K562 (cell line): ENCODE results near the gene GPR85. TPM values are rescaled to one million over a fixed set of nuclear protein-coding genes. Genes with fewer than 3 reads are reported as not detected.

ENCODE experiments used
- ARID3A ChIP-seq: IDR thresholded peaks from 2 replicates; pipeline ENCODE4 v1.6.1; 2012; ENCODE audit warnings: low read depth, low read length, improper control_type of control experiment, borderline replicate concordance
- BDP1 ChIP-seq: IDR thresholded peaks from 3 replicates; pipeline ENCODE4 v1.6.1; 2011; ENCODE audit not compliant: insufficient read length, insufficient read depth
- GABPB1 ChIP-seq: sonication (generic); formaldehyde crosslinking; IDR thresholded peaks from 2 replicates; pipeline ENCODE4 v1.8.0; 2022; ENCODE audit warnings: mild to moderate bottlenecking, missing genetic modification reagents
- GABPB2 ChIP-seq: fragments of 250-450 bp; sonication (Bioruptor Pico); conservative IDR thresholded peaks from 2 replicates; pipeline ENCODE4 v1.5.1; 2021; ENCODE audit warnings: mild to moderate bottlenecking
- PTBP1 ChIP-seq: fragments of 200-400 bp; formaldehyde crosslinking; IDR thresholded peaks from 2 replicates; pipeline ENCODE4 v1.6.1; 2017; ENCODE audit warnings: low read depth, low read length
- RFX7 ChIP-seq: fragments of 250-450 bp; sonication (Bioruptor Pico); IDR thresholded peaks from 2 replicates; pipeline ENCODE4 v1.5.1; 2021; ENCODE audit warnings: mild to moderate bottlenecking
- ZNF174 ChIP-seq: fragments of 250-450 bp; sonication (Bioruptor Pico); IDR thresholded peaks from 2 replicates; pipeline ENCODE4 v1.4.0; 2020; ENCODE audit warnings: mild to moderate bottlenecking
- ZNF766 ChIP-seq: fragments of 200-800 bp; sonication (Bioruptor generic); conservative IDR thresholded peaks from 2 replicates; pipeline ENCODE4 v1.6.1; 2016; ENCODE audit warnings: missing genetic modification characterization, missing compliant biosample characterization
- ZNF780A ChIP-seq: fragments of 250-450 bp; sonication (Bioruptor Pico); IDR thresholded peaks from 2 replicates; pipeline ENCODE4 v1.5.0; 2021; ENCODE audit warnings: mild to moderate bottlenecking
- ZNF785 ChIP-seq: fragments of 250-450 bp; sonication (Bioruptor Pico); IDR thresholded peaks from 2 replicates; pipeline ENCODE4 v1.4.0; 2020; ENCODE audit warnings: mild to moderate bottlenecking
- ZNF79 ChIP-seq: fragments of 250-450 bp; sonication (Bioruptor Pico); IDR thresholded peaks from 2 replicates; pipeline ENCODE4 v1.4.0; 2020; ENCODE audit warnings: low read depth, mild to moderate bottlenecking, moderate library complexity
- polyA plus RNA-seq, 8 experiments: library from polyadenylated mRNA; depleted of rRNA in 4 of 8; stranded (reverse) in 5 of 8; unstranded in 3 of 8; fragments of >200 nt; fragmentation: Nextera tagmentation in 2 of 8; fragmentation: Illumina TruSeq in 1 of 8; extraction: Ambion mirVana in 2 of 8; extraction: Trizol in 1 of 8; gene quantifications; 2 replicates each; pipeline versions ENCODE4 v1.2.1 to v1.2.3, GENCODE V29; 2011 to 2014; ENCODE audit warnings: inconsistent platforms in 1 of 8, missing spikeins in 1 of 8
- total RNA-seq, 7 experiments: library from RNA; depleted of rRNA in 6 of 7; stranded (reverse); fragments of >200 nt in 6 of 7; fragmentation: Illumina TruSeq in 2 of 7; extraction: Trizol in 2 of 7; gene quantifications; 2 replicates each; pipeline versions ENCODE4 v1.2.1 to v1.2.3, GENCODE V29; 2011 to 2021; ENCODE audit warnings: low replicate concordance in 1 of 7
- TF ChIP-seq, protein P1 (sequence below): fragments of 450-650 bp; IDR thresholded peaks from 2 replicates; pipeline ENCODE4 v1.6.1; 2016; ENCODE audit warnings: borderline replicate concordance
- TF ChIP-seq, protein P2 (sequence below): sonication (generic); formaldehyde crosslinking; IDR thresholded peaks from 2 replicates; pipeline ENCODE4 v1.8.0; 2022; ENCODE audit warnings: missing genetic modification reagents, mild to moderate bottlenecking, borderline replicate concordance
- TF ChIP-seq, protein P3 (sequence below): sonication (generic); formaldehyde crosslinking; IDR thresholded peaks from 2 replicates; pipeline ENCODE4 v1.8.0; 2023; ENCODE audit warnings: missing genetic modification reagents, mild to moderate bottlenecking, borderline replicate concordance
- TF ChIP-seq, protein P4 (sequence below): fragments of 450-650 bp; IDR thresholded peaks from 2 replicates; pipeline ENCODE4 v1.6.1; 2016; ENCODE audit warnings: mild to moderate bottlenecking

Gene GPR85
- total and polyA plus RNA-seq, 9 of the 15 experiments (the other 6 are each of a cell fraction or from before 2014, with no cell fraction given): 2.9 to 18.2 (median 4.0) TPM

GRCh38 chr7:113085781-113086390 is 741 bp downstream of the GPR85 start (continued):
- TF ChIP-seq ZNF785 (CRISPR knock-in tag): no peak
- TF ChIP-seq, protein P1, sequence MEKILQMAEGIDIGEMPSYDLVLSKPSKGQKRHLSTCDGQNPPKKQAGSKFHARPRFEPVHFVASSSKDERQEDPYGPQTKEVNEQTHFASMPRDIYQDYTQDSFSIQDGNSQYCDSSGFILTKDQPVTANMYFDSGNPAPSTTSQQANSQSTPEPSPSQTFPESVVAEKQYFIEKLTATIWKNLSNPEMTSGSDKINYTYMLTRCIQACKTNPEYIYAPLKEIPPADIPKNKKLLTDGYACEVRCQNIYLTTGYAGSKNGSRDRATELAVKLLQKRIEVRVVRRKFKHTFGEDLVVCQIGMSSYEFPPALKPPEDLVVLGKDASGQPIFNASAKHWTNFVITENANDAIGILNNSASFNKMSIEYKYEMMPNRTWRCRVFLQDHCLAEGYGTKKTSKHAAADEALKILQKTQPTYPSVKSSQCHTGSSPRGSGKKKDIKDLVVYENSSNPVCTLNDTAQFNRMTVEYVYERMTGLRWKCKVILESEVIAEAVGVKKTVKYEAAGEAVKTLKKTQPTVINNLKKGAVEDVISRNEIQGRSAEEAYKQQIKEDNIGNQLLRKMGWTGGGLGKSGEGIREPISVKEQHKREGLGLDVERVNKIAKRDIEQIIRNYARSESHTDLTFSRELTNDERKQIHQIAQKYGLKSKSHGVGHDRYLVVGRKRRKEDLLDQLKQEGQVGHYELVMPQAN: no peak
- no peak; the same call in 1 of the 2 replicates for TF ChIP-seq GABPB1 (CRISPR knock-in tag)
- TF ChIP-seq, protein P2, sequence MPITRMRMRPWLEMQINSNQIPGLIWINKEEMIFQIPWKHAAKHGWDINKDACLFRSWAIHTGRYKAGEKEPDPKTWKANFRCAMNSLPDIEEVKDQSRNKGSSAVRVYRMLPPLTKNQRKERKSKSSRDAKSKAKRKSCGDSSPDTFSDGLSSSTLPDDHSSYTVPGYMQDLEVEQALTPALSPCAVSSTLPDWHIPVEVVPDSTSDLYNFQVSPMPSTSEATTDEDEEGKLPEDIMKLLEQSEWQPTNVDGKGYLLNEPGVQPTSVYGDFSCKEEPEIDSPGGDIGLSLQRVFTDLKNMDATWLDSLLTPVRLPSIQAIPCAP (CRISPR knock-in tag): no peak
- TF ChIP-seq PTBP1: no peak
- no peak for TF ChIP-seq ARID3A
- no peak for TF ChIP-seq GABPB2
- TF ChIP-seq RFX7 (CRISPR knock-in tag): no peak
- no peak for TF ChIP-seq ZNF766 (CRISPR knock-in tag)
- no peak for TF ChIP-seq ZNF174 (CRISPR knock-in tag)
- TF ChIP-seq, protein P3, sequence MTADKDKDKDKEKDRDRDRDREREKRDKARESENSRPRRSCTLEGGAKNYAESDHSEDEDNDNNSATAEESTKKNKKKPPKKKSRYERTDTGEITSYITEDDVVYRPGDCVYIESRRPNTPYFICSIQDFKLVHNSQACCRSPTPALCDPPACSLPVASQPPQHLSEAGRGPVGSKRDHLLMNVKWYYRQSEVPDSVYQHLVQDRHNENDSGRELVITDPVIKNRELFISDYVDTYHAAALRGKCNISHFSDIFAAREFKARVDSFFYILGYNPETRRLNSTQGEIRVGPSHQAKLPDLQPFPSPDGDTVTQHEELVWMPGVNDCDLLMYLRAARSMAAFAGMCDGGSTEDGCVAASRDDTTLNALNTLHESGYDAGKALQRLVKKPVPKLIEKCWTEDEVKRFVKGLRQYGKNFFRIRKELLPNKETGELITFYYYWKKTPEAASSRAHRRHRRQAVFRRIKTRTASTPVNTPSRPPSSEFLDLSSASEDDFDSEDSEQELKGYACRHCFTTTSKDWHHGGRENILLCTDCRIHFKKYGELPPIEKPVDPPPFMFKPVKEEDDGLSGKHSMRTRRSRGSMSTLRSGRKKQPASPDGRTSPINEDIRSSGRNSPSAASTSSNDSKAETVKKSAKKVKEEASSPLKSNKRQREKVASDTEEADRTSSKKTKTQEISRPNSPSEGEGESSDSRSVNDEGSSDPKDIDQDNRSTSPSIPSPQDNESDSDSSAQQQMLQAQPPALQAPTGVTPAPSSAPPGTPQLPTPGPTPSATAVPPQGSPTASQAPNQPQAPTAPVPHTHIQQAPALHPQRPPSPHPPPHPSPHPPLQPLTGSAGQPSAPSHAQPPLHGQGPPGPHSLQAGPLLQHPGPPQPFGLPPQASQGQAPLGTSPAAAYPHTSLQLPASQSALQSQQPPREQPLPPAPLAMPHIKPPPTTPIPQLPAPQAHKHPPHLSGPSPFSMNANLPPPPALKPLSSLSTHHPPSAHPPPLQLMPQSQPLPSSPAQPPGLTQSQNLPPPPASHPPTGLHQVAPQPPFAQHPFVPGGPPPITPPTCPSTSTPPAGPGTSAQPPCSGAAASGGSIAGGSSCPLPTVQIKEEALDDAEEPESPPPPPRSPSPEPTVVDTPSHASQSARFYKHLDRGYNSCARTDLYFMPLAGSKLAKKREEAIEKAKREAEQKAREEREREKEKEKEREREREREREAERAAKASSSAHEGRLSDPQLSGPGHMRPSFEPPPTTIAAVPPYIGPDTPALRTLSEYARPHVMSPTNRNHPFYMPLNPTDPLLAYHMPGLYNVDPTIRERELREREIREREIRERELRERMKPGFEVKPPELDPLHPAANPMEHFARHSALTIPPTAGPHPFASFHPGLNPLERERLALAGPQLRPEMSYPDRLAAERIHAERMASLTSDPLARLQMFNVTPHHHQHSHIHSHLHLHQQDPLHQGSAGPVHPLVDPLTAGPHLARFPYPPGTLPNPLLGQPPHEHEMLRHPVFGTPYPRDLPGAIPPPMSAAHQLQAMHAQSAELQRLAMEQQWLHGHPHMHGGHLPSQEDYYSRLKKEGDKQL (CRISPR knock-in tag): no peak
- TF ChIP-seq BDP1: no peak
- TF ChIP-seq ZNF79 (CRISPR knock-in tag): no peak
- TF ChIP-seq ZNF780A (CRISPR knock-in tag): no peak
- TF ChIP-seq, protein P4, sequence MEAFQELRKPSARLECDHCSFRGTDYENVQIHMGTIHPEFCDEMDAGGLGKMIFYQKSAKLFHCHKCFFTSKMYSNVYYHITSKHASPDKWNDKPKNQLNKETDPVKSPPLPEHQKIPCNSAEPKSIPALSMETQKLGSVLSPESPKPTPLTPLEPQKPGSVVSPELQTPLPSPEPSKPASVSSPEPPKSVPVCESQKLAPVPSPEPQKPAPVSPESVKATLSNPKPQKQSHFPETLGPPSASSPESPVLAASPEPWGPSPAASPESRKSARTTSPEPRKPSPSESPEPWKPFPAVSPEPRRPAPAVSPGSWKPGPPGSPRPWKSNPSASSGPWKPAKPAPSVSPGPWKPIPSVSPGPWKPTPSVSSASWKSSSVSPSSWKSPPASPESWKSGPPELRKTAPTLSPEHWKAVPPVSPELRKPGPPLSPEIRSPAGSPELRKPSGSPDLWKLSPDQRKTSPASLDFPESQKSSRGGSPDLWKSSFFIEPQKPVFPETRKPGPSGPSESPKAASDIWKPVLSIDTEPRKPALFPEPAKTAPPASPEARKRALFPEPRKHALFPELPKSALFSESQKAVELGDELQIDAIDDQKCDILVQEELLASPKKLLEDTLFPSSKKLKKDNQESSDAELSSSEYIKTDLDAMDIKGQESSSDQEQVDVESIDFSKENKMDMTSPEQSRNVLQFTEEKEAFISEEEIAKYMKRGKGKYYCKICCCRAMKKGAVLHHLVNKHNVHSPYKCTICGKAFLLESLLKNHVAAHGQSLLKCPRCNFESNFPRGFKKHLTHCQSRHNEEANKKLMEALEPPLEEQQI: no peak
